Measurements from ENCODE around the gene GINM1. TPM values are rescaled to one million over a fixed set of nuclear protein-coding genes. Genes with fewer than 3 reads are reported as not detected.

GINM1 gene
- total and polyA plus RNA-seq, 2 donors (not counting 3 experiments of a cell fraction or from before 2014, with no cell fraction given) = 14.6 to 38.0 TPM

GRCh38 chr6:149636124-149636523, 69.9 kb downstream of the GINM1 start:
- no peak overlapping the region for H2AFZ ChIP-seq (ENCODE audit: low read depth, low read length)
- no peaks in the 10 kb centered on the region for H3K9me3 ChIP-seq (replicated peaks; ENCODE audit: control insufficient read depth, insufficient read depth, low read length)
- H3K9me1 ChIP-seq (replicated peaks; ENCODE audit: control insufficient read depth, extremely low read depth, insufficient read depth, low read length) = no peaks in the 10 kb centered on the region
- no peaks in the 10 kb centered on the region for H3K36me3 ChIP-seq (ENCODE audit: control insufficient read depth in 2 of 2, extremely low read depth in 1 of 2, insufficient read depth in 2 of 2, low read length in 2 of 2)
- CTCF ChIA-PET = interaction anchor here (0.7 kb wide), 1 partner anchor 11 kb away, joined by 4 read pairs; no protein-coding TSS in a partner anchor
- no peak for FAIRE-seq
- no peak overlapping the region for H3K4me3 ChIP-seq (replicated peaks in 1 of 3; ENCODE audit: insufficient read depth in 1 of 3, low read depth in 1 of 3, low read length in 3 of 3)
- H3K27ac ChIP-seq (ENCODE audit: insufficient read depth, low read depth, low read length) = no peak overlapping the region
- dilution Hi-C loops (cut with MboI; ENCODE audit: extremely low pct_ligation_motif_present, low sequenced_read_pairs) (no loop called here), intact Hi-C loops (cut with micrococcal nuclease) (no loop called here)
- H3K4me1 ChIP-seq (ENCODE audit: control insufficient read depth, extremely low read depth, insufficient read depth, low read length) = no peaks in the 10 kb centered on the region
- no peaks in the 10 kb centered on the region for H3K27me3 ChIP-seq (ENCODE audit: control insufficient read depth in 2 of 2, insufficient read depth in 2 of 2, low read length in 2 of 2)
- DNase-seq (ENCODE audit: low read depth, low spot score) = no peak
- TF ChIP-seq JUN (IDR thresholded peaks at IDR 0.05; ENCODE audit: borderline replicate concordance, insufficient read depth, insufficient read length, low read depth) (no peak), POLR2A (IDR thresholded peaks at IDR 0.05; ENCODE audit: low read depth, low read length) (no peak), POLR2AphosphoS5 (IDR thresholded peaks at IDR 0.05; ENCODE audit: insufficient read depth, low read depth, low read length) (no peak), CTCF (IDR thresholded peaks at IDR 0.05; ENCODE audit: extremely low read depth in 1 of 2, insufficient read depth in 1 of 2, low read depth in 1 of 2, low read length in 2 of 2) (no peak), EZH2 (IDR thresholded peaks at IDR 0.05; ENCODE audit: borderline replicate concordance, low read depth, low read length, severe bottlenecking) (no peak), MAX (IDR thresholded peaks at IDR 0.05; ENCODE audit: insufficient read depth, insufficient read length) (no peak), GATA2 (IDR thresholded peaks at IDR 0.05; ENCODE audit: insufficient read depth, insufficient read length, low read depth, low read length) (no peak), MYC (IDR thresholded peaks at IDR 0.05; ENCODE audit: low read depth, low read length) (no peak), FOS (IDR thresholded peaks at IDR 0.05; ENCODE audit: borderline replicate concordance, insufficient read depth, low read length) (no peak)
- POLR2A ChIA-PET = no interaction called here
- H4K20me1 ChIP-seq (replicated peaks; ENCODE audit: control insufficient read depth, extremely low read depth, insufficient read depth, low read length) = no peaks in the 10 kb centered on the region
- H3K4me2 ChIP-seq (ENCODE audit: insufficient read depth, low read length) = no peak overlapping the region
- peaks cover 2% of the 10 kb centered on the region for H3K79me2 ChIP-seq (ENCODE audit: control insufficient read depth, insufficient read depth, low read length)
- no peak overlapping the region for H3K9ac ChIP-seq (replicated peaks; ENCODE audit: extremely low read depth, insufficient read depth, low read length)
- no TSS peak for BruUV-seq (replicated peaks)

Small RNA genes lying within 50 kb of the gene (small RNA-seq; reads per million reads assigned to genes)
- not detected for gene RF00019 (ENCODE audit: insufficient read depth, insufficient read length, low read depth, low replicate concordance)
- gene RF00410 (ENCODE audit: insufficient read depth, insufficient read length, low read depth, low replicate concordance) = not detected
- gene RNU7-3P (ENCODE audit: insufficient read depth, insufficient read length, low read depth, low replicate concordance) = not detected

Other genes starting within 250 kb of the GINM1 start
- 34.2 and 37.4 TPM in 2 replicates for gene TAB2, start 248.7 kb upstream of the GINM1 start, total RNA-seq
- gene TAB2, start 248.7 kb upstream of the GINM1 start, polyA plus RNA-seq = 24.4 and 26.0 TPM in 2 replicates
- 2.6 and 3.1 TPM in 2 replicates for gene SUMO4, start 166.1 kb upstream of the GINM1 start, total RNA-seq
- 0.08 and 0.10 TPM in 2 replicates for gene SUMO4, start 166.1 kb upstream of the GINM1 start, polyA plus RNA-seq
- gene ZC3H12D, start 81.4 kb upstream of the GINM1 start, total RNA-seq = not detected in 2 replicates
- gene ZC3H12D, start 81.4 kb upstream of the GINM1 start, polyA plus RNA-seq = 0.03 and 0.06 TPM in 2 replicates
- 24.3 and 27.8 TPM in 2 replicates for gene PPIL4, start 20.3 kb upstream of the GINM1 start, total RNA-seq
- gene PPIL4, start 20.3 kb upstream of the GINM1 start, polyA plus RNA-seq = 1.2 and 2.2 TPM in 2 replicates
- gene KATNA1, start 82.3 kb downstream of the GINM1 start, total RNA-seq = 15.9 and 16.2 TPM in 2 replicates
- gene KATNA1, start 82.3 kb downstream of the GINM1 start, polyA plus RNA-seq = 5.6 and 9.9 TPM in 2 replicates
- gene LATS1, start 151.7 kb downstream of the GINM1 start, total RNA-seq = 27.6 and 28.7 TPM in 2 replicates
- 8.4 and 10.2 TPM in 2 replicates for gene LATS1, start 151.7 kb downstream of the GINM1 start, polyA plus RNA-seq
- 49.0 and 56.8 TPM in 2 replicates for gene NUP43, start 180.2 kb downstream of the GINM1 start, total RNA-seq
- 12.3 and 14.9 TPM in 2 replicates for gene NUP43, start 180.2 kb downstream of the GINM1 start, polyA plus RNA-seq
- gene PCMT1, start 183.4 kb downstream of the GINM1 start, total RNA-seq = 95.0 and 100 TPM in 2 replicates
- 78.5 and 102 TPM in 2 replicates for gene PCMT1, start 183.4 kb downstream of the GINM1 start, polyA plus RNA-seq